GM21528 (cell line): ENCODE data around the gene TPSD1.
"Not testable (repeated sequence)": the region's sequence is repeated elsewhere in the genome, so short reads cannot be mapped to it uniquely, and the experiment has no call there.

Experiments used
- ATAC-seq: cut with Tn5 transposase; IDR thresholded peaks from one replicate; pipeline ENCODE4 v1.9.1; 2021; ENCODE audit warnings: mild to moderate bottlenecking, moderate library complexity; ENCODE audit not compliant: unreplicated experiment, low FRiP score

TPSD1 gene

GRCh38 chr16:1293921-1294656 lies 38.2 kb downstream of the TPSD1 start:
- no peak for ATAC-seq

- no peak for ATAC-seq
These were observed 39.6 kb downstream of the TPSD1 start for GRCh38 chr16:1295465-1295864.

GRCh38 chr16:1296688-1297017 lies 40.8 kb downstream of the TPSD1 start:
- ATAC-seq: not testable (repeated sequence)

- ATAC-seq: no peak
These were observed 41.3 kb downstream of the TPSD1 start for GRCh38 chr16:1297018-1297696.

- no peak for ATAC-seq
These were observed 42.5 kb downstream of the TPSD1 start for GRCh38 chr16:1298406-1298805.

GRCh38 chr16:1299012-1299867 lies 43.4 kb downstream of the TPSD1 start:
- no peak for ATAC-seq

- ATAC-seq: no peak
These were observed 44.0 kb downstream of the TPSD1 start for GRCh38 chr16:1299868-1300203.

GRCh38 chr16:1300664-1301476 lies 45.0 kb downstream of the TPSD1 start:
- no peak for ATAC-seq

- ATAC-seq: no peak
These were observed 45.7 kb downstream of the TPSD1 start for GRCh38 chr16:1301562-1301961.

GRCh38 chr16:1305823-1306222 lies 50.0 kb downstream of the TPSD1 start:
- ATAC-seq: no peak

- no peak for ATAC-seq
These were observed 50.5 kb downstream of the TPSD1 start for GRCh38 chr16:1306334-1306733.

GRCh38 chr16:1308036-1308976 lies 52.4 kb downstream of the TPSD1 start:
- peak; percentile 12 for ATAC-seq
